ENCODE results near the gene JUP.

- TF ChIP-seq, protein P1, sequence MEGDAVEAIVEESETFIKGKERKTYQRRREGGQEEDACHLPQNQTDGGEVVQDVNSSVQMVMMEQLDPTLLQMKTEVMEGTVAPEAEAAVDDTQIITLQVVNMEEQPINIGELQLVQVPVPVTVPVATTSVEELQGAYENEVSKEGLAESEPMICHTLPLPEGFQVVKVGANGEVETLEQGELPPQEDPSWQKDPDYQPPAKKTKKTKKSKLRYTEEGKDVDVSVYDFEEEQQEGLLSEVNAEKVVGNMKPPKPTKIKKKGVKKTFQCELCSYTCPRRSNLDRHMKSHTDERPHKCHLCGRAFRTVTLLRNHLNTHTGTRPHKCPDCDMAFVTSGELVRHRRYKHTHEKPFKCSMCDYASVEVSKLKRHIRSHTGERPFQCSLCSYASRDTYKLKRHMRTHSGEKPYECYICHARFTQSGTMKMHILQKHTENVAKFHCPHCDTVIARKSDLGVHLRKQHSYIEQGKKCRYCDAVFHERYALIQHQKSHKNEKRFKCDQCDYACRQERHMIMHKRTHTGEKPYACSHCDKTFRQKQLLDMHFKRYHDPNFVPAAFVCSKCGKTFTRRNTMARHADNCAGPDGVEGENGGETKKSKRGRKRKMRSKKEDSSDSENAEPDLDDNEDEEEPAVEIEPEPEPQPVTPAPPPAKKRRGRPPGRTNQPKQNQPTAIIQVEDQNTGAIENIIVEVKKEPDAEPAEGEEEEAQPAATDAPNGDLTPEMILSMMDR (IDR thresholded peaks at IDR 0.05; ENCODE audit: poor library complexity), result no peak
- TF ChIP-seq EZH2 (IDR thresholded peaks at IDR 0.05; ENCODE audit: borderline replicate concordance) (no peak), EZH2phosphoT487 (IDR thresholded peaks at IDR 0.05; ENCODE audit: low read depth, severe bottlenecking, unreplicated experiment) (no peak)
Measured at GRCh38 chr17:41734949-41735313, 51.6 kb downstream of the JUP start.

Measured in hepatocyte (in vitro differentiated cells).